GM19395 (cell line): ENCODE results near the gene PDZD7.
"Not testable (repeated sequence)": the region's sequence is repeated elsewhere in the genome, so short reads cannot be mapped to it uniquely, and the experiment has no call there.

Experiments
- ATAC-seq: cut with Tn5 transposase; IDR thresholded peaks from one replicate; pipeline ENCODE4 v1.9.1; 2021; ENCODE audit warnings: mild to moderate bottlenecking, moderate library complexity; ENCODE audit not compliant: unreplicated experiment

The PDZD7 gene

GRCh38 chr10:101041252-101041761 is 10.4 kb upstream of the PDZD7 start:
- ATAC-seq, result peak; percentile 69

GRCh38 chr10:101040851-101041250 is 9.9 kb upstream of the PDZD7 start:
- no peak for ATAC-seq

GRCh38 chr10:101040061-101040460 is 9.1 kb upstream of the PDZD7 start:
- no peak for ATAC-seq

- no peak for ATAC-seq
These were observed 7.6 kb upstream of the PDZD7 start for GRCh38 chr10:101038484-101038883.

GRCh38 chr10:101036726-101037125 is 5.8 kb upstream of the PDZD7 start:
- ATAC-seq, result no peak

GRCh38 chr10:101035916-101036702 is 5.2 kb upstream of the PDZD7 start:
- no peak for ATAC-seq

- ATAC-seq, result no peak
These were observed 4.4 kb upstream of the PDZD7 start for GRCh38 chr10:101035314-101035713.

- not testable (repeated sequence) for ATAC-seq
These were observed 3.5 kb upstream of the PDZD7 start for GRCh38 chr10:101034404-101034803.

GRCh38 chr10:101033276-101033675 is 2.3 kb upstream of the PDZD7 start:
- ATAC-seq, result no peak

- peak; percentile 26 for ATAC-seq
These were observed 1.8 kb upstream of the PDZD7 start for GRCh38 chr10:101032637-101033224.

GRCh38 chr10:101031796-101032636 is 1.1 kb upstream of the PDZD7 start:
- ATAC-seq, result peak; percentile 47

GRCh38 chr10:101030496-101031127 is 317 bp downstream of the PDZD7 start:
- ATAC-seq, result no peak

- ATAC-seq, result no peak
These were observed 1.2 kb downstream of the PDZD7 start for GRCh38 chr10:101029520-101030295.

- ATAC-seq, result no peak
These were observed 2.2 kb downstream of the PDZD7 start for GRCh38 chr10:101028446-101029337.

- ATAC-seq, result no peak
These were observed 3.7 kb downstream of the PDZD7 start for GRCh38 chr10:101027106-101027720.

- no peak for ATAC-seq
These were observed 7.8 kb downstream of the PDZD7 start for GRCh38 chr10:101022967-101023705.

- no peak for ATAC-seq
These were observed 9.2 kb downstream of the PDZD7 start for GRCh38 chr10:101021692-101022251.

- ATAC-seq, result no peak
These were observed 9.7 kb downstream of the PDZD7 start for GRCh38 chr10:101021239-101021638.
